Common myeloid progenitor, CD34-positive (primary cell): ENCODE data around the gene CACNG4.

Experiments
- CTCF ChIA-PET: fragments of 350-600 bp; sonication (Branson Sonifier 250); formaldehyde crosslinking; loops from one replicate; lab custom pipeline; 2021; ENCODE audit warnings: antibody characterized with exemption; lab: Charles Lee
- POLR2A ChIA-PET: fragments of 350-600 bp; sonication (Branson Sonifier 250); formaldehyde crosslinking; loops from one replicate; lab custom pipeline; 2021; ENCODE audit warnings: antibody characterized with exemption; lab: Charles Lee
- DNase-seq, 3 donors: peaks; one replicate each; pipeline versions ENCODE4 v3.0.0 to v3.0.0-alpha.2; 2013
- H3K27ac ChIP-seq, 2 experiments: 1 replicate in 1 of 2; 2 replicates in 1 of 2; pipeline ENCODE4 v1.7.0; 2013; ENCODE audit warnings: inconsistent platforms in 2 of 2, low read length in 2 of 2, mild to moderate bottlenecking in 2 of 2, low read depth in 1 of 2, moderate library complexity in 1 of 2; ENCODE audit not compliant: severe bottlenecking in 2 of 2, insufficient read depth in 1 of 2, poor library complexity in 1 of 2
- H3K27me3 ChIP-seq, 5 experiments: replicated peaks in 2 of 5; 1 replicate in 3 of 5; 2 replicates in 2 of 5; pipeline versions ENCODE4 v1.6.1 to v1.7.0; 2013; ENCODE audit warnings: low read length in 4 of 5, mild to moderate bottlenecking in 2 of 5, moderate library complexity in 2 of 5, inconsistent platforms in 1 of 5; ENCODE audit not compliant: insufficient read depth in 5 of 5, control insufficient read depth in 4 of 5
- H3K36me3 ChIP-seq, 4 experiments: 1 replicate in 2 of 4; 2 replicates in 2 of 4; pipeline versions ENCODE4 v1.6.1 to v1.7.0; 2013; ENCODE audit warnings: low read length in 3 of 4, control low read depth in 1 of 4, mild to moderate bottlenecking in 1 of 4; ENCODE audit not compliant: control insufficient read depth in 4 of 4, insufficient read depth in 4 of 4
- H3K4me1 ChIP-seq, 4 experiments: 1 replicate in 3 of 4; 2 replicates in 1 of 4; pipeline versions ENCODE4 v1.6.1 to v1.7.1; 2013; ENCODE audit warnings: low read length in 3 of 4, mild to moderate bottlenecking in 3 of 4, control low read depth in 1 of 4, inconsistent platforms in 1 of 4, moderate library complexity in 1 of 4; ENCODE audit not compliant: control insufficient read depth in 4 of 4, insufficient read depth in 4 of 4; ENCODE audit errors: control extremely low read depth in 1 of 4
- H3K4me3 ChIP-seq, 7 experiments: 1 replicate in 4 of 7; 2 replicates in 3 of 7; pipeline versions ENCODE4 v1.5.1 to v1.7.0; 2013; ENCODE audit warnings: mild to moderate bottlenecking in 7 of 7, low read length in 6 of 7, moderate library complexity in 6 of 7, inconsistent platforms in 2 of 7, low read depth in 2 of 7, control low read depth in 1 of 7; ENCODE audit not compliant: insufficient read depth in 4 of 7, control insufficient read depth in 1 of 7; ENCODE audit errors: extremely low read depth in 1 of 7
- H3K9me3 ChIP-seq, 5 experiments: 1 replicate in 4 of 5; 2 replicates in 1 of 5; pipeline versions ENCODE4 v1.6.1 to v1.7.1; 2013; ENCODE audit warnings: low read length in 4 of 5, mild to moderate bottlenecking in 2 of 5, inconsistent platforms in 1 of 5, low read depth in 1 of 5, moderate library complexity in 1 of 5; ENCODE audit not compliant: control insufficient read depth in 4 of 5, insufficient read depth in 2 of 5; ENCODE audit errors: control extremely low read depth in 1 of 5
- WGBS: methylation state at CpG from one replicate; pipeline ENCODE4 v1.1.5; 2013; ENCODE audit not compliant: insufficient coverage; 5-methylcytosine and 5-hydroxymethylcytosine counted together

The CACNG4 gene

GRCh38 chr17:67056746-67057490 lies 92.4 kb downstream of the CACNG4 start:
- CTCF ChIA-PET, result no interaction called here

DNA sequence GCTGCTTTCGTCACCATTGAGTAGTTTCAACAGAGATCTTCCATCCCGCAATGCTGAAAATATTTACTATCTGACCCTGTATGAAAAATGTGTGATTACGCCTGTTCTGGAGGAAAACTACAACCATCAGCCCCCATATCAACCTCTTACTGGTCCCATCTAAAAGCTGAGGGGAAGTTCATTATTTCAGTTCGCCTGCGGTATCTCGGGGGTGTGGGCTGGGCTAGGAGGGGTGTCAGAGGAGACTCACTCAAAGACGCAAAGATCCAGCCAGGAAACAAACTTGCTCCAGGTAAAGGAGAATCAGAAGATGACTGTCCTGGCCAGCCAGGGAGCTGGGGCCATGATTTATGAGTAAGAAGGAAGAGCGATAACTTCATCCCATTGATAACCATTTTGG lies 93.5 kb downstream of the CACNG4 start:
- Histone ChIP-seq H3K4me1 (no peaks in the 10 kb centered on the region), H3K4me3 (no peak overlapping the region), H3K9me3 (no peaks in the 10 kb centered on the region), H3K27me3 (no peaks in the 10 kb centered on the region), H3K36me3 (no peaks in the 10 kb centered on the region), H3K27ac (no peak overlapping the region)
- 100% methylated on average over 4 of the region's 8 CpGs for WGBS
- no peak for DNase-seq
- ChIA-PET POLR2A (no interaction called here), CTCF (interaction anchor here (1.0 kb wide), 1 partner anchor 38 kb away, joined by 3 read pairs; no protein-coding TSS in a partner anchor)

More at GRCh38 chr17:67056746-67057490, 92.4 kb downstream of the CACNG4 start:
- 94% methylated on average over 16 of the region's 18 CpGs for WGBS
- Histone ChIP-seq H3K27me3 (no peaks in the 10 kb centered on the region), H3K4me1 (no peaks in the 10 kb centered on the region), H3K9me3 (no peaks in the 10 kb centered on the region), H3K4me3 (no peak overlapping the region), H3K27ac (no peak overlapping the region), H3K36me3 (no peaks in the 10 kb centered on the region)
- DNase-seq, result no peak
- POLR2A ChIA-PET, result no interaction called here

- CTCF ChIA-PET, result no interaction called here
These were observed 94.9 kb downstream of the CACNG4 start for GRCh38 chr17:67059372-67059771.

DNA sequence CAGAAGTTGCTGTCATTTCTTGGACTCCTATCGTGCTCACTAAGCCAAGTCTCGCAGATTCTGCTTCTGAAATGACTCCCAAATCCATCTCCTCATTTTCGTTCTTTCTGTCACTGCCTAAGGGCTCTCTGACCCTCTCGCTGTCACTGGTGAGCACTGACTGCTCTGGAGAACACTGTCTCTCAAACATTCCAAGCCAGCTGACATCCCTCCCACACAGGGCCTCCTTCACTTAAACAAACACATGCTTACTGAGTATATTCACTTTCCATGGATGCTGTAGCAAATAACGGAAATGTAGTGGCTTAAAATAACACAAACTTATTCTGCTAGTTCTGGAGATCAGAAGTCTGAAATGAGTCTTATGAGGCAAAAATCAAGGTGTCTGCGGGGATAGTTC lies 98.6 kb downstream of the CACNG4 start:
- H3K36me3 ChIP-seq, result no peaks in the 10 kb centered on the region
- WGBS, result 99% methylated on average over 6 of the region's 6 CpGs
- ChIA-PET POLR2A (no interaction called here), CTCF (no interaction called here)
- H3K27ac ChIP-seq, result no peak overlapping the region
- no peaks in the 10 kb centered on the region for H3K4me1 ChIP-seq
- no peak for DNase-seq
- no peak overlapping the region for H3K4me3 ChIP-seq
- H3K9me3 ChIP-seq, result no peaks in the 10 kb centered on the region
- H3K27me3 ChIP-seq, result no peaks in the 10 kb centered on the region

More at GRCh38 chr17:67059372-67059771, 94.9 kb downstream of the CACNG4 start:
- Histone ChIP-seq H3K4me1 (no peaks in the 10 kb centered on the region), H3K36me3 (no peaks in the 10 kb centered on the region), H3K4me3 (no peak overlapping the region), H3K9me3 (no peaks in the 10 kb centered on the region), H3K27me3 (no peaks in the 10 kb centered on the region), H3K27ac (no peak overlapping the region)
- 100% methylated on average over 6 of the region's 6 CpGs for WGBS
- DNase-seq, result no peak
- POLR2A ChIA-PET, result no interaction called here

DNA sequence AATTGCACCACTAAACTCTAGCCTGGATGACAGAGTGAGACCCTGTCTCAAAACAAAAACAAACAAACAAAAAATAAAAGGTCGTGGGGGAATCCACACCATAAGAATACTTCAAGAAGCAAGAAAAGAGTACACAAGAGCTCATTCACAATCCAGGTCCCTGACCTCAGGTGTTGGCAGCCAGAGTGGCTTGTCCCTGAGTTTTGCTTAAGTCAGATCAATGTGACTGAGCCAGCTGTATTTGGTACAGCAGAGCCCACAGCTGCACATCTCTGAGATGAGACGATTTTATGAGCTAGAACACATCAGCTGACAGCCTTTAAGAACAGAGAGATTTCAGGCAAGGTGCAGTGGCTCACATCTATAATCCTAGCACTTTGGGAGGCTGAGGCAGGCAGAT lies 102.2 kb downstream of the CACNG4 start:
- CTCF ChIA-PET, result interaction anchor here (1.5 kb wide), 1 partner anchor 9 kb away, joined by 4 read pairs; no protein-coding TSS in a partner anchor

DNA sequence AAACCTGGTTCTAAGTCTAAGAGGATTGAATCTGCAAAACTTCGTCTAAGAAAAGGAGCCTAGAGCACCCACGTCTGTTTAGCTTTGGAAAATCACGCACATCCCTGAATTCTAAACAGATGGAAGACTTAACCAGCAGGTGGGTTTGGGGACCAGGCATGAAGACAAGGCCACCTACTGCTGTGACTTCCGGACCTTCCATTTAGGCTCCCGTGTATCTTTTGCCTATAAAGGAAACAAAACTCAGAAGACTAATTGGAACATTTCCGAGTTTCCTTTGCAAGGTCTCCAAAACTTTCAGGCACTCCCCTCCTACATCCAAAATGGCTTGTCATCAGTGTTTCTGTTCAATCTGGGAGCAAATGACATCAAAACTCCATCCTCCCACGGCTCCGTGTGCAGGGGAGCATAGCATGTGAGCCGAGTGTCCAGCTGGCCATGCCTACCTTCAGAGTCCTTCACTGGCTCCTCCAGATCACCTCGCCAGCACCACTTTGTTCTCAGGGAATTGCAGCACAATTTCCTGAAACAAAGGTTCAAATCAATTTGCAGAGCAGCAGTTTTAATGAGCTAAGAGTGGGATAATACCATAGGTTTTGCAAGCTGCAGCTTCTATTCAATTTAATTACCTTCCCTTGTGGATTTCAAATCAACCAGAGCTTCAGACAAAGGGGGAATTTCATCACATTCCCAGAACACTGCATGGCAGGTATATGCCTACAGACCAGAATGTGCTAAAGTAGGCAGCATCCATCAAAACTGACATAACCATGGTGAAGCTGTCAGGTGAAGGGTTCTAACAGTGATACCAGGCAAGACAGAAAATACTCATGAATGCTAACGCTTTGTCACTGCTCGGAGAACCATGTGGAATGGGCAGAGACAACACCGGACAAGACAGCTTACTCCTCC lies 103.3 kb downstream of the CACNG4 start:
- Histone ChIP-seq H3K27ac (no peak overlapping the region), H3K4me1 (no peaks in the 10 kb centered on the region), H3K27me3 (no peaks in the 10 kb centered on the region), H3K36me3 (peaks cover 0 to 6% (median 3%) of the 10 kb centered on the region in 4 experiments), H3K4me3 (no peak overlapping the region), H3K9me3 (no peaks in the 10 kb centered on the region)
- ChIA-PET POLR2A (no interaction called here), CTCF (interaction anchor here (1.5 kb wide), 1 partner anchor 8 kb away, joined by 4 read pairs; no protein-coding TSS in a partner anchor)
- no peak for DNase-seq
- WGBS, result 97% methylated on average over 13 of the region's 13 CpGs

More for the DNA sequence above, 102.2 kb downstream of the CACNG4 start:
- no peaks in the 10 kb centered on the region for H3K9me3 ChIP-seq
- POLR2A ChIA-PET, result no interaction called here
- H3K27me3 ChIP-seq, result no peaks in the 10 kb centered on the region
- DNase-seq, result no peak
- H3K4me3 ChIP-seq, result no peak overlapping the region
- no peaks in the 10 kb centered on the region for H3K4me1 ChIP-seq
- WGBS, result 94% methylated on average over 2 of the region's 2 CpGs
- no peak overlapping the region for H3K27ac ChIP-seq
- H3K36me3 ChIP-seq, result no peaks in the 10 kb centered on the region

DNA sequence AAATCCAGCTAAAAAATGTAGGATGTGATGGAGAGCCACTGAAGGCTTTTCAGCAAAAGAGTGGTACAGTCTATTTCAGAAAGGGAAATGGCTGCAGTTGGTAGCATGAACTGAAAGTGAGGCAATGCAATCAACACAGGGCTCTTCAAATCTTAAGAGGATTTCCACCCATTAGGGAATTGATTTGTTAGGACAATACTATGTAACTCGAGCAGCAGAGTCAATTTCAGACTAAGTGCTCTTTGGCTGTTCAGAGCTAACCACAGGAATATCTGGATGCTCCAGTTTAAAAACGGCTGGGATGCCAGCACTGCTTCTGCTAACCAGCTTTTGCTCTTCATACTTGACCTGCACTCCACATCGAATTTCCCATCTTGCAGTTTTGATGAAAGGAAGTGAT lies 104.5 kb downstream of the CACNG4 start:
- H3K27me3 ChIP-seq, result no peaks in the 10 kb centered on the region
- ChIA-PET POLR2A (no interaction called here), CTCF (no interaction called here)
- whole genome bisulfite sequencing, result 86% methylated on average over 2 of the region's 3 CpGs
- no peak overlapping the region for H3K4me3 ChIP-seq
- no peaks in the 10 kb centered on the region for H3K9me3 ChIP-seq
- H3K27ac ChIP-seq, result no peak overlapping the region
- H3K4me1 ChIP-seq, result no peaks in the 10 kb centered on the region
- no peak for DNase-seq
- H3K36me3 ChIP-seq, result peaks cover 0 to 10% (median 5%) of the 10 kb centered on the region in 4 experiments
